ENCODE measurements around the gene CAMK1D. TPM values are rescaled to one million over a fixed set of nuclear protein-coding genes. Genes with fewer than 3 reads are reported as not detected.

The CAMK1D gene
- total RNA-seq, 1 donor from 2014 or later = 22.5 TPM

DNA sequence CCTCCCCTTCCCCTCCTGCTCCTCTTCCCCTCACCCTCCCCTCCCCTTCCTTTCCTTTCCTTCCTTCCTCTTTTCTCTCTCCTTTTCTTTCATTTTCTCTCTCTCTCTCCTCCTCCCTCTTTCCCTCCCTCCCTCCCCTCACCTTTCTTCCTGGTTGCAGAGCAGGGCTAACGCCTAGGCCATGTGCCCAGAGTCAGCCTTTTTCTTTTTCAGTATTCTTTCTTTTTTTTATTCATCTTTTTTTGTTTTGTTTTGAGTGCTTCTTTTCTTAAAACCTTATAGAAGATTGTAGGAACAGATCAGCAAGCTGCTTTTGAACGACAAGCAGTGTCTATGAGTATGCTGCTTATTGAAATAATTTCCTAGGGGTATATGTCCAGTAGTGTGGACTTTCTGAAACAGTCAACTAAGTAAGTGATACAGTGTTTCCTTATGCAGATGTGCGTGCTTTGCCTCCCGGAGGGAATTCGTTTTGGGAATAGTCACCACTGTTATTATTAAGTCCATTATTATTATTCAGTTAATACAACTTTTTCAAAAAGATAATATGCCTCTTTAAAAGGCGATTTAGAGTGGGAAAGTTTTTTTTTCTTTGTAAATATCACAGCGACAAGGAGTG is 219.2 kb downstream of the CAMK1D start:
- no peak for ATAC-seq
- H3K36me3 ChIP-seq = no peaks in the 10 kb centered on the region
- no peak for DNase-seq
- no peak overlapping the region for H3K27ac ChIP-seq
- H3K27me3 ChIP-seq (ENCODE audit: low read depth) = no peaks in the 10 kb centered on the region
- H3K4me3 ChIP-seq = no peak overlapping the region
- no peaks in the 10 kb centered on the region for H3K4me1 ChIP-seq
- intact Hi-C loops (cut with DNase I) = no loop called here
- TF ChIP-seq, protein P1, sequence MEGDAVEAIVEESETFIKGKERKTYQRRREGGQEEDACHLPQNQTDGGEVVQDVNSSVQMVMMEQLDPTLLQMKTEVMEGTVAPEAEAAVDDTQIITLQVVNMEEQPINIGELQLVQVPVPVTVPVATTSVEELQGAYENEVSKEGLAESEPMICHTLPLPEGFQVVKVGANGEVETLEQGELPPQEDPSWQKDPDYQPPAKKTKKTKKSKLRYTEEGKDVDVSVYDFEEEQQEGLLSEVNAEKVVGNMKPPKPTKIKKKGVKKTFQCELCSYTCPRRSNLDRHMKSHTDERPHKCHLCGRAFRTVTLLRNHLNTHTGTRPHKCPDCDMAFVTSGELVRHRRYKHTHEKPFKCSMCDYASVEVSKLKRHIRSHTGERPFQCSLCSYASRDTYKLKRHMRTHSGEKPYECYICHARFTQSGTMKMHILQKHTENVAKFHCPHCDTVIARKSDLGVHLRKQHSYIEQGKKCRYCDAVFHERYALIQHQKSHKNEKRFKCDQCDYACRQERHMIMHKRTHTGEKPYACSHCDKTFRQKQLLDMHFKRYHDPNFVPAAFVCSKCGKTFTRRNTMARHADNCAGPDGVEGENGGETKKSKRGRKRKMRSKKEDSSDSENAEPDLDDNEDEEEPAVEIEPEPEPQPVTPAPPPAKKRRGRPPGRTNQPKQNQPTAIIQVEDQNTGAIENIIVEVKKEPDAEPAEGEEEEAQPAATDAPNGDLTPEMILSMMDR (IDR thresholded peaks at IDR 0.05) = no peak
- no peaks in the 10 kb centered on the region for H3K9me3 ChIP-seq

DNA sequence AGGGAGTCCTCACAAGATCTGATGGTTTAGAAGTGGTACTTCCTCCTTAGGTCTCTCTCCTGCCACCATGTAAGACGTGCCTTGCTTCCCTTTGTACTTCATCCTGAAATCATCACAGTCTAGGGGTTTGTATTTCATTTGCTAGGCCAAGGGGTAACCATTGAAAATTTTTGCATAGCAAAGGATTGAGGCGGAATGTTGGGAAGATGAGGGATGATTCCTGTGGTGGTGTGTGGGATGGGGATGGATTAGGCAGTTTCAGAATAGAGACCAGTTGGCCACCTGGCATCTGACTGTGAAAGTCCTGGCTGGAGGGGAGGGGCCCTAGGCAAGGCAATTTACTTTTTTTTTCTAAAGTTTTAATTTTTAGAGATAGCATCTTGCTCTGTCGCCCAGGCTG is 222.9 kb downstream of the CAMK1D start:
- Histone ChIP-seq H3K4me3 (no peak overlapping the region), H3K36me3 (no peaks in the 10 kb centered on the region), H3K9me3 (no peaks in the 10 kb centered on the region), H3K27ac (no peak overlapping the region), H3K27me3 (ENCODE audit: low read depth) (no peaks in the 10 kb centered on the region), H3K4me1 (no peaks in the 10 kb centered on the region)
- DNase-seq (no peak), ATAC-seq (no peak)
- TF ChIP-seq, protein P1 (IDR thresholded peaks at IDR 0.05) = no peak
- intact Hi-C loops (cut with DNase I) = no loop called here

DNA sequence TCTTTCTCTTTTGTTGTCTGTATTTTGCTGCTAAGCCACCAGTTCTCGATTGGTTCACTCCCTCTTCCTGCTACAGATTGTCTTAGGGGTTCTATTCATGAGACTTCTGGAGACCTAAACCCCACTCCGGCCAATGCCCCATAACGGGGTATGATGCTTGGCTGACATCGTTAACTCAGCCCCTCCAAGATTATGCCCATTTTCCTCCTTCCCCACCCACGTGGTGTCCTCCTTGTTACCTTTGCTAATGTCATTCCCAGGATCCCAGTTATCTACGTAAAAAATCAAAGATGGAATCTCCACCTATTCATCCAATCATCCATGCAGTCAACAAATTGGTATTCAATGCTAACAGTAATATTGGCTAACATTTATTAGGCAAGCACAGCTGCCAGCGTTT is 228.3 kb downstream of the CAMK1D start:
- Histone ChIP-seq H3K4me1 (no peaks in the 10 kb centered on the region), H3K9me3 (no peaks in the 10 kb centered on the region), H3K4me3 (no peak overlapping the region), H3K27me3 (ENCODE audit: low read depth) (no peaks in the 10 kb centered on the region), H3K27ac (no peak overlapping the region), H3K36me3 (no peaks in the 10 kb centered on the region)
- TF ChIP-seq, protein P1 (IDR thresholded peaks at IDR 0.05) = no peak
- no peak for ATAC-seq
- intact Hi-C loops (cut with DNase I) = no loop called here
- DNase-seq = no peak

DNA sequence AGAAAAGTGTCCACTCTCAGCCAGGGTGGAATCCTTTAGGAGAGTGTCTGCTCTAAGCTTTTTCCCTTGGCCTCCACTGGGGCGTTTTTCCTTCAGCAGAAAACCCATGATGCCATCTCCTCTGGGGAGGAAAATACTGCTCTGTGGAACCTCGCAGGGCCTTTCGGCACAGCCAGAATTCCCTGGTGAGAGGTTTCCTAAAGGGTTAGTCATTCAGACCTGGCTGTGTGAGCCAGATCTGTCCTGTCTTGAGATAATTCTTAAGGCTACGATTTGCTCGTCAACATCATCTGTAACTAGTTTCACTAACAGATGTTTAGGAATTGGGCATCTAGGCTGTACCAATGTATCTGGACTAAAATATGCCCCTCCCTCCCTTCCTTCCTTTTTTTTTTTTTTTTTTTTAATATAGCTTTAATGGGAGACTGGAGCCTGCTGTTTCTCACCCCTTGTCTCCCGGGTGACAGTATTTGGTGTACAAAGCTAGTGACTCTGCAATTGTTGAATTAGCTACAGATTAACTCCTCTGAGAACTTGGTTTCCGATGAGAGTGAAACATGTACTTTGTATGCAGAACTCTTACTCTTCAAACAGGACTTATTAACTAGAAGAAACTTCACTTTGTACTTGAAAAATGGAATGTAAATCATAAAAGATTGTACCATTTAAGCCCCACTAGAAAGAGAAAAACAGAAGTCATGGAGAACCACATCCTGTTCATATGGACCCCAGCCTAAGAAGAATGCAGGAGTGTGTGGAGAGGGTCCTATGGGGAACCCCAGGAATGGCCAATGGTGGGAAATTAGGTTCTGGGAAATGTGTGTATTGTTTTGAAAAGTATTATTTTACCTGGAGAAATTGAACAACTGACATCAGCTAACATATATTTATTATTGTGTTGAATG is 230.9 kb downstream of the CAMK1D start:
- TF ChIP-seq, protein P1 (IDR thresholded peaks at IDR 0.05) = no peak
- DNase-seq (no peak), ATAC-seq (peak; percentile 31 to 83)
- no peak overlapping the region for H3K27ac ChIP-seq
- H3K4me3 ChIP-seq = no peak overlapping the region
- H3K36me3 ChIP-seq = no peaks in the 10 kb centered on the region
- H3K27me3 ChIP-seq (ENCODE audit: low read depth) = no peaks in the 10 kb centered on the region
- intact Hi-C loops (cut with DNase I) = no loop called here
- no peaks in the 10 kb centered on the region for H3K4me1 ChIP-seq
- H3K9me3 ChIP-seq = no peaks in the 10 kb centered on the region

DNA sequence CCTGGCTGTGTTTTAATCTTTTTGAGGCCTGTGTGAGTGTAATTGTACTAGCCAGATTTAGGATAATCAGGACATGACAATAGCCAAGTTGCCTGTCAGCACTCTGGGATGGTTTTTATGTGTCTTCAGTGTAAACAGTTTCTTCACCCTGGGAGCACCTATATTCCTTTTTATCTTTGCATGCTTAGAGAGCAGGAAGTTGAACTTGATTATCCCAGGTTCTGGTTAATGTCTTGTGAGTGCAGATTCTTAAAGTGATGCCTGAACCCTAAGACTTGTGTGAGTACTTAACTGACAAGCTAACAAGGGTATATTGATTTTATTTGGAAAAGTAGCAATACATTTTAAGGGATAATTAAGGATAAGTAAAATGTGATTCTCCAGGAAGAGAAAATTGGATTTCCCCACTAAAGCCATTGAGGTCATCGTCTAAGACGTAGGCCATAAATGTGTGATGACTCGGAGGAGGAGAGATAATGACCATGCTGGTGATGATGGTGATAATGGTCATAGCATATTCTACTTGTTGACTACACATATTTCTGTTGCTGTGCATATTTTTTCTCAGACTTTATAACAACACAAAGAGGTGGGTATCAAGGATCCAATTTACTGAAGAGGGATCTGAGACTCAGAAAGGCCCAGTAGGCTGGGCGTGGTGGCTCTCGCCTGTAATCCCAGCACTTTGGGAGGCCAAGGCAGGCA is 234.7 kb downstream of the CAMK1D start:
- H3K4me3 ChIP-seq = no peak overlapping the region

More for the DNA sequence above, 234.7 kb downstream of the CAMK1D start:
- intact Hi-C loops (cut with DNase I) = no loop called here
- ATAC-seq (no peak), DNase-seq (no peak)
- no peak overlapping the region for H3K27ac ChIP-seq
- no peaks in the 10 kb centered on the region for H3K9me3 ChIP-seq
- no peaks in the 10 kb centered on the region for H3K27me3 ChIP-seq (ENCODE audit: low read depth)
- TF ChIP-seq, protein P1 (IDR thresholded peaks at IDR 0.05) = no peak
- no peaks in the 10 kb centered on the region for H3K36me3 ChIP-seq
- H3K4me1 ChIP-seq = no peaks in the 10 kb centered on the region
